GM23338 (cell line): ENCODE results near the gene EPS8. TPM values are rescaled to one million over a fixed set of nuclear protein-coding genes. Genes with fewer than 3 reads are reported as not detected.

Source experiments
- ATAC-seq: fragments of 200-7000 bp; cut with Tn5 transposase; 3 replicates; pipeline ENCODE4 v1.9.1; 2020
- DNase-seq: peaks from one replicate; pipeline ENCODE4 v3.0.0-alpha.2; 2015; ENCODE audit warnings: low spot score
- H2AFZ ChIP-seq: fragments of 200-600 bp; sonication (generic); 2 replicates; pipeline ENCODE4 v1.8.0; 2016; ENCODE audit warnings: antibody characterized with exemption, mild to moderate bottlenecking, moderate library complexity
- H3F3A ChIP-seq: fragments of 200-600 bp; sonication (generic); replicated peaks from 2 replicates; pipeline ENCODE4 v1.8.0; 2017; ENCODE audit warnings: antibody characterized with exemption, mixed run types, low read depth
- H3K27ac ChIP-seq: fragments of 200-600 bp; sonication (generic); 2 replicates; pipeline ENCODE4 v1.6.1; 2016; ENCODE audit warnings: low read depth
- H3K27me3 ChIP-seq: fragments of 200-600 bp; sonication (generic); 2 replicates; pipeline ENCODE4 v1.8.0; 2016; ENCODE audit warnings: mild to moderate bottlenecking, mixed run types, moderate library complexity; ENCODE audit not compliant: insufficient read depth
- H3K36me3 ChIP-seq: fragments of 200-600 bp; sonication (generic); 2 replicates; pipeline ENCODE4 v1.8.0; 2016; ENCODE audit warnings: mild to moderate bottlenecking; ENCODE audit not compliant: insufficient read depth
- H3K4me1 ChIP-seq: fragments of 200-600 bp; sonication (generic); 2 replicates; pipeline ENCODE4 v1.8.0; 2016; ENCODE audit warnings: mild to moderate bottlenecking, moderate library complexity; ENCODE audit not compliant: insufficient read depth
- H3K4me2 ChIP-seq: fragments of 200-600 bp; sonication (generic); 2 replicates; pipeline ENCODE4 v1.7.1; 2017; ENCODE audit warnings: mixed run types
- H3K4me3 ChIP-seq: fragments of 200-600 bp; sonication (generic); 2 replicates; pipeline ENCODE4 v1.6.1; 2016; ENCODE audit warnings: mixed run types
- H3K79me2 ChIP-seq: fragments of 200-600 bp; sonication (generic); replicated peaks from 2 replicates; pipeline ENCODE4 v1.8.0; 2017; ENCODE audit warnings: mild to moderate bottlenecking; ENCODE audit not compliant: insufficient read depth
- H3K9me2 ChIP-seq: fragments of 200-600 bp; sonication (generic); 2 replicates; pipeline ENCODE4 v1.8.0; 2017; ENCODE audit not compliant: insufficient read depth
- H4K20me1 ChIP-seq: fragments of 200-600 bp; sonication (generic); replicated peaks from 2 replicates; pipeline ENCODE4 v1.8.0; 2017; ENCODE audit warnings: mild to moderate bottlenecking; ENCODE audit not compliant: insufficient read depth
- H3K27ac Mint-ChIP-seq: 2 replicates; pipeline ENCODE4 v1.8.0; 2020; ENCODE audit warnings: inconsistent platforms, mild to moderate bottlenecking, moderate library complexity, mixed read lengths
- H3K27me3 Mint-ChIP-seq: 3 replicates; pipeline ENCODE4 v1.8.0; 2022; ENCODE audit warnings: low read depth, mild to moderate bottlenecking, moderate library complexity, mixed read lengths, inconsistent platforms; ENCODE audit not compliant: insufficient read depth, poor library complexity
- H3K36me3 Mint-ChIP-seq: 3 replicates; pipeline ENCODE4 v1.8.0; 2021; ENCODE audit warnings: low read depth, mild to moderate bottlenecking, inconsistent platforms, moderate library complexity, mixed read lengths
- H3K4me1 Mint-ChIP-seq: 3 replicates; pipeline ENCODE4 v1.8.0; 2020; ENCODE audit warnings: mild to moderate bottlenecking, inconsistent platforms, mixed read lengths
- H3K4me3 Mint-ChIP-seq: 3 replicates; pipeline ENCODE4 v1.8.0; 2021; ENCODE audit warnings: moderate library complexity, mild to moderate bottlenecking, inconsistent platforms, mixed read lengths
- H3K9me3 Mint-ChIP-seq: 3 replicates; pipeline ENCODE4 v1.8.0; 2020; ENCODE audit warnings: moderate library complexity, mild to moderate bottlenecking, inconsistent platforms, mixed read lengths
- EZH2 ChIP-seq: fragments of 200-600 bp; sonication (generic); IDR thresholded peaks from one replicate; pipeline ENCODE4 v1.8.0; 2017; ENCODE audit warnings: antibody characterized with exemption, mild to moderate bottlenecking, low read depth; ENCODE audit not compliant: unreplicated experiment
- EZH2phosphoT487 ChIP-seq: fragments of 200-600 bp; sonication (generic); IDR thresholded peaks from one replicate; pipeline ENCODE4 v1.8.1; 2018; ENCODE audit warnings: antibody characterized with exemption; ENCODE audit not compliant: unreplicated experiment
- JUNB ChIP-seq: IDR thresholded peaks from one replicate; pipeline ENCODE4 v1.6.1; 2016; ENCODE audit warnings: antibody characterized with exemption; ENCODE audit not compliant: unreplicated experiment
- NANOG ChIP-seq: IDR thresholded peaks from 2 replicates; pipeline ENCODE4 v1.6.1; 2016; ENCODE audit warnings: antibody characterized with exemption, borderline replicate concordance
- POLR2AphosphoS5 ChIP-seq: IDR thresholded peaks from 2 replicates; pipeline ENCODE4 v1.6.1; 2016; ENCODE audit warnings: antibody characterized with exemption, low read depth
- STAT1 ChIP-seq: IDR thresholded peaks from one replicate; pipeline ENCODE4 v1.6.1; 2016; ENCODE audit warnings: antibody characterized with exemption; ENCODE audit not compliant: unreplicated experiment
- ZNF114 ChIP-seq: fragments of 250-450 bp; sonication (Bioruptor Pico); IDR thresholded peaks from 2 replicates; pipeline ENCODE4 v1.5.0; 2020; ENCODE audit warnings: mild to moderate bottlenecking, moderate library complexity
- ZNF331 ChIP-seq: fragments of 250-450 bp; sonication (Bioruptor Pico); IDR thresholded peaks from 2 replicates; pipeline ENCODE4 v1.5.0; 2020; ENCODE audit warnings: low read depth, mild to moderate bottlenecking, moderate library complexity
- polyA plus RNA-seq: library from polyadenylated mRNA; unstranded; fragments of >200 nt; fragmentation: Nextera tagmentation; extraction: Ambion mirVana; gene quantifications from 2 replicates; pipeline ENCODE4 v1.2.1, GENCODE V29; 2016
- total RNA-seq: library from RNA; depleted of rRNA; stranded (reverse); fragments of >200 nt; shearing (Covaris generic); gene quantifications from 2 replicates; pipeline ENCODE4 v1.2.3, GENCODE V29; 2014
- TF ChIP-seq, protein P1 (sequence below): IDR thresholded peaks from one replicate; pipeline ENCODE4 v1.6.1; 2018; ENCODE audit warnings: antibody characterized with exemption; ENCODE audit not compliant: unreplicated experiment
- TF ChIP-seq, protein P2 (sequence below): fragments of 250-450 bp; sonication (Bioruptor Pico); IDR thresholded peaks from 2 replicates; pipeline ENCODE4 v1.5.0; 2020; ENCODE audit warnings: mild to moderate bottlenecking, moderate library complexity
- TF ChIP-seq, protein P3 (sequence below), 2 experiments: fragments of 200-600 bp in 1 of 2; sonication (generic) in 1 of 2; conservative IDR thresholded peaks; 2 replicates each; pipeline versions ENCODE4 v1.5.1 to v1.6.1; 2016 to 2017; ENCODE audit warnings: antibody characterized with exemption in 2 of 2, low read depth in 2 of 2, mild to moderate bottlenecking in 2 of 2, moderate library complexity in 1 of 2

The EPS8 gene
- total and polyA plus RNA-seq, 2 experiments from 2014 or later = 3.5 to 5.4 TPM

DNA sequence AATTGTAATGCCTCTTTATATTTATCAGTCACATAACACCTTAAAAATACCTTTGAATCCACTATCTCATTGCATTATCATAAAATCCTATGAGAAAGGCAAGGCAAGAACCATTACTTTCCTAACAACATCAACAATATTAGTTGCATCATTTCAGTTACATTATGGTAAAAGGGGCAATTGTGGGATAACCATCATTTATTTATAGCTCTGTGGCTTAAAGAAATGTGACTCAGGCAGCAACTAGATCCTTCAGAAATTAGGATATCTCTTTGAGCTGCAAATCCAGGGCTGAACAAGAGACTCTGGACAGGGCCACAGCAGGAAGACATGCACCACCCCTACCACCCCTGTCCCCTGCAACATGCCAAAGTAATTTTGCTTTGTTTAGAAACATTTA lies 36.4 kb downstream of the EPS8 start:
- Histone ChIP-seq H2AFZ (no peak overlapping the region), H4K20me1 (no peaks in the 10 kb centered on the region), H3K4me1 (peaks cover 4% of the 10 kb centered on the region; the same call in 1 of the 2 replicates), H3K36me3 (no peaks in the 10 kb centered on the region), H3K4me3 (no peak overlapping the region), H3F3A (no peaks in the 10 kb centered on the region), H3K9me2 (no peaks in the 10 kb centered on the region), H3K27me3 (no peaks in the 10 kb centered on the region), H3K27ac (no peak overlapping the region), H3K79me2 (no peaks in the 10 kb centered on the region), H3K4me2 (no peak overlapping the region)
- H3K4me1 Mint-ChIP-seq = peaks cover 11% of the 10 kb centered on the region; the same call in 2 of the 3 replicates
- DNase-seq = no peak
- no peak overlapping the region for H3K27ac Mint-ChIP-seq
- H3K36me3 Mint-ChIP-seq = no peaks in the 10 kb centered on the region
- no peak overlapping the region for H3K4me3 Mint-ChIP-seq
- no peaks in the 10 kb centered on the region for H3K27me3 Mint-ChIP-seq
- no peak for ATAC-seq
- no peaks in the 10 kb centered on the region for H3K9me3 Mint-ChIP-seq
- no peak for TF ChIP-seq STAT1
- TF ChIP-seq JUNB = no peak
- TF ChIP-seq EZH2phosphoT487 = no peak

DNA sequence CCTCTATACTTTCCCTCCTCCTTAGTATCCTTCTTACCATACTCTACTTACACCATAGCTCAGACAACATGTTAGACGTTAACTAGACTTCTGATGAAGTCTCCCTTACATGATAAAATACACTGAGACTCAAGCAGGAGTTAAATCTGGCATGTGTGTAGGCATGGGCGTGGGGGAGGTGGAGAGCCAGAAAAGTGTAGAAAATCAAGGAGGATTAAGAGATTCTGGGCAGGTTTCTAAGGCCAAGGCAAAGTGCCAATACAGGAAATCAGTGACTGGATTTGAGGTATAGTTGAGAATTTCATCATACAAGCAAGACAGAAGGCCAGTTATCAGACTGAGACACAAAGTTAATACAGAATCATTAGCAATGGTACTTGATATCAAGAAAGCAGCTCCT lies 37.4 kb downstream of the EPS8 start:
- DNase-seq (no peak), ATAC-seq (no peak)
- H3K79me2 ChIP-seq = no peaks in the 10 kb centered on the region
- H3K27ac ChIP-seq = no peak overlapping the region
- no peak overlapping the region for H2AFZ ChIP-seq
- no peaks in the 10 kb centered on the region for H3F3A ChIP-seq
- H3K36me3 ChIP-seq = no peaks in the 10 kb centered on the region
- no peak overlapping the region for H3K4me3 Mint-ChIP-seq
- H3K36me3 Mint-ChIP-seq = no peaks in the 10 kb centered on the region
- H4K20me1 ChIP-seq = no peaks in the 10 kb centered on the region
- H3K4me1 ChIP-seq = peaks cover 4% of the 10 kb centered on the region; the same call in 1 of the 2 replicates
- no peaks in the 10 kb centered on the region for H3K27me3 ChIP-seq
- H3K9me2 ChIP-seq = no peaks in the 10 kb centered on the region
- no peaks in the 10 kb centered on the region for H3K9me3 Mint-ChIP-seq
- H3K27ac Mint-ChIP-seq = no peak overlapping the region
- H3K4me2 ChIP-seq = no peak overlapping the region
- no peaks in the 10 kb centered on the region for H3K27me3 Mint-ChIP-seq
- H3K4me3 ChIP-seq = no peak overlapping the region
- peaks cover 7% of the 10 kb centered on the region; the same call in 2 of the 3 replicates for H3K4me1 Mint-ChIP-seq
- TF ChIP-seq, protein P1, sequence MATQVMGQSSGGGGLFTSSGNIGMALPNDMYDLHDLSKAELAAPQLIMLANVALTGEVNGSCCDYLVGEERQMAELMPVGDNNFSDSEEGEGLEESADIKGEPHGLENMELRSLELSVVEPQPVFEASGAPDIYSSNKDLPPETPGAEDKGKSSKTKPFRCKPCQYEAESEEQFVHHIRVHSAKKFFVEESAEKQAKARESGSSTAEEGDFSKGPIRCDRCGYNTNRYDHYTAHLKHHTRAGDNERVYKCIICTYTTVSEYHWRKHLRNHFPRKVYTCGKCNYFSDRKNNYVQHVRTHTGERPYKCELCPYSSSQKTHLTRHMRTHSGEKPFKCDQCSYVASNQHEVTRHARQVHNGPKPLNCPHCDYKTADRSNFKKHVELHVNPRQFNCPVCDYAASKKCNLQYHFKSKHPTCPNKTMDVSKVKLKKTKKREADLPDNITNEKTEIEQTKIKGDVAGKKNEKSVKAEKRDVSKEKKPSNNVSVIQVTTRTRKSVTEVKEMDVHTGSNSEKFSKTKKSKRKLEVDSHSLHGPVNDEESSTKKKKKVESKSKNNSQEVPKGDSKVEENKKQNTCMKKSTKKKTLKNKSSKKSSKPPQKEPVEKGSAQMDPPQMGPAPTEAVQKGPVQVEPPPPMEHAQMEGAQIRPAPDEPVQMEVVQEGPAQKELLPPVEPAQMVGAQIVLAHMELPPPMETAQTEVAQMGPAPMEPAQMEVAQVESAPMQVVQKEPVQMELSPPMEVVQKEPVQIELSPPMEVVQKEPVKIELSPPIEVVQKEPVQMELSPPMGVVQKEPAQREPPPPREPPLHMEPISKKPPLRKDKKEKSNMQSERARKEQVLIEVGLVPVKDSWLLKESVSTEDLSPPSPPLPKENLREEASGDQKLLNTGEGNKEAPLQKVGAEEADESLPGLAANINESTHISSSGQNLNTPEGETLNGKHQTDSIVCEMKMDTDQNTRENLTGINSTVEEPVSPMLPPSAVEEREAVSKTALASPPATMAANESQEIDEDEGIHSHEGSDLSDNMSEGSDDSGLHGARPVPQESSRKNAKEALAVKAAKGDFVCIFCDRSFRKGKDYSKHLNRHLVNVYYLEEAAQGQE = no peak
- TF ChIP-seq ZNF331 (CRISPR knock-in tag) (no peak), JUNB (no peak), STAT1 (no peak), NANOG (no peak), POLR2AphosphoS5 (no peak), EZH2 (no peak), ZNF114 (CRISPR knock-in tag) (no peak), EZH2phosphoT487 (no peak)
- TF ChIP-seq, protein P2, sequence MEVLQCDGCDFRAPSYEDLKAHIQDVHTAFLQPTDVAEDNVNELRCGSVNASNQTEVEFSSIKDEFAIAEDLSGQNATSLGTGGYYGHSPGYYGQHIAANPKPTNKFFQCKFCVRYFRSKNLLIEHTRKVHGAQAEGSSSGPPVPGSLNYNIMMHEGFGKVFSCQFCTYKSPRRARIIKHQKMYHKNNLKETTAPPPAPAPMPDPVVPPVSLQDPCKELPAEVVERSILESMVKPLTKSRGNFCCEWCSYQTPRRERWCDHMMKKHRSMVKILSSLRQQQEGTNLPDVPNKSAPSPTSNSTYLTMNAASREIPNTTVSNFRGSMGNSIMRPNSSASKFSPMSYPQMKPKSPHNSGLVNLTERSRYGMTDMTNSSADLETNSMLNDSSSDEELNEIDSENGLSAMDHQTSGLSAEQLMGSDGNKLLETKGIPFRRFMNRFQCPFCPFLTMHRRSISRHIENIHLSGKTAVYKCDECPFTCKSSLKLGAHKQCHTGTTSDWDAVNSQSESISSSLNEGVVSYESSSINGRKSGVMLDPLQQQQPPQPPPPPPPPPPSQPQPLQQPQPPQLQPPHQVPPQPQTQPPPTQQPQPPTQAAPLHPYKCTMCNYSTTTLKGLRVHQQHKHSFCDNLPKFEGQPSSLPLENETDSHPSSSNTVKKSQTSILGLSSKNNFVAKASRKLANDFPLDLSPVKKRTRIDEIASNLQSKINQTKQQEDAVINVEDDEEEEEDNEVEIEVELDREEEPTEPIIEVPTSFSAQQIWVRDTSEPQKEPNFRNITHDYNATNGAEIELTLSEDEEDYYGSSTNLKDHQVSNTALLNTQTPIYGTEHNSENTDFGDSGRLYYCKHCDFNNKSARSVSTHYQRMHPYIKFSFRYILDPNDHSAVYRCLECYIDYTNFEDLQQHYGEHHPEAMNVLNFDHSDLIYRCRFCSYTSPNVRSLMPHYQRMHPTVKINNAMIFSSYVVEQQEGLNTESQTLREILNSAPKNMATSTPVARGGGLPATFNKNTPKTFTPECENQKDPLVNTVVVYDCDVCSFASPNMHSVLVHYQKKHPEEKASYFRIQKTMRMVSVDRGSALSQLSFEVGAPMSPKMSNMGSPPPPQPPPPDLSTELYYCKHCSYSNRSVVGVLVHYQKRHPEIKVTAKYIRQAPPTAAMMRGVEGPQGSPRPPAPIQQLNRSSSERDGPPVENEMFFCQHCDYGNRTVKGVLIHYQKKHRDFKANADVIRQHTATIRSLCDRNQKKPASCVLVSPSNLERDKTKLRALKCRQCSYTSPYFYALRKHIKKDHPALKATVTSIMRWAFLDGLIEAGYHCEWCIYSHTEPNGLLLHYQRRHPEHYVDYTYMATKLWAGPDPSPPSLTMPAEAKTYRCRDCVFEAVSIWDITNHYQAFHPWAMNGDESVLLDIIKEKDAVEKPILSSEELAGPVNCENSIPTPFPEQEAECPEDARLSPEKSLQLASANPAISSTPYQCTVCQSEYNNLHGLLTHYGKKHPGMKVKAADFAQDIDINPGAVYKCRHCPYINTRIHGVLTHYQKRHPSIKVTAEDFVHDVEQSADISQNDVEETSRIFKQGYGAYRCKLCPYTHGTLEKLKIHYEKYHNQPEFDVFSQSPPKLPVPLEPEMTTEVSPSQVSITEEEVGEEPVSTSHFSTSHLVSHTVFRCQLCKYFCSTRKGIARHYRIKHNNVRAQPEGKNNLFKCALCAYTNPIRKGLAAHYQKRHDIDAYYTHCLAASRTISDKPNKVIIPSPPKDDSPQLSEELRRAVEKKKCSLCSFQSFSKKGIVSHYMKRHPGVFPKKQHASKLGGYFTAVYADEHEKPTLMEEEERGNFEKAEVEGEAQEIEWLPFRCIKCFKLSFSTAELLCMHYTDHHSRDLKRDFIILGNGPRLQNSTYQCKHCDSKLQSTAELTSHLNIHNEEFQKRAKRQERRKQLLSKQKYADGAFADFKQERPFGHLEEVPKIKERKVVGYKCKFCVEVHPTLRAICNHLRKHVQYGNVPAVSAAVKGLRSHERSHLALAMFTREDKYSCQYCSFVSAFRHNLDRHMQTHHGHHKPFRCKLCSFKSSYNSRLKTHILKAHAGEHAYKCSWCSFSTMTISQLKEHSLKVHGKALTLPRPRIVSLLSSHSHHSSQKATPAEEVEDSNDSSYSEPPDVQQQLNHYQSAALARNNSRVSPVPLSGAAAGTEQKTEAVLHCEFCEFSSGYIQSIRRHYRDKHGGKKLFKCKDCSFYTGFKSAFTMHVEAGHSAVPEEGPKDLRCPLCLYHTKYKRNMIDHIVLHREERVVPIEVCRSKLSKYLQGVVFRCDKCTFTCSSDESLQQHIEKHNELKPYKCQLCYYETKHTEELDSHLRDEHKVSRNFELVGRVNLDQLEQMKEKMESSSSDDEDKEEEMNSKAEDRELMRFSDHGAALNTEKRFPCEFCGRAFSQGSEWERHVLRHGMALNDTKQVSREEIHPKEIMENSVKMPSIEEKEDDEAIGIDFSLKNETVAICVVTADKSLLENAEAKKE (CRISPR knock-in tag) = no peak
- TF ChIP-seq, protein P3, sequence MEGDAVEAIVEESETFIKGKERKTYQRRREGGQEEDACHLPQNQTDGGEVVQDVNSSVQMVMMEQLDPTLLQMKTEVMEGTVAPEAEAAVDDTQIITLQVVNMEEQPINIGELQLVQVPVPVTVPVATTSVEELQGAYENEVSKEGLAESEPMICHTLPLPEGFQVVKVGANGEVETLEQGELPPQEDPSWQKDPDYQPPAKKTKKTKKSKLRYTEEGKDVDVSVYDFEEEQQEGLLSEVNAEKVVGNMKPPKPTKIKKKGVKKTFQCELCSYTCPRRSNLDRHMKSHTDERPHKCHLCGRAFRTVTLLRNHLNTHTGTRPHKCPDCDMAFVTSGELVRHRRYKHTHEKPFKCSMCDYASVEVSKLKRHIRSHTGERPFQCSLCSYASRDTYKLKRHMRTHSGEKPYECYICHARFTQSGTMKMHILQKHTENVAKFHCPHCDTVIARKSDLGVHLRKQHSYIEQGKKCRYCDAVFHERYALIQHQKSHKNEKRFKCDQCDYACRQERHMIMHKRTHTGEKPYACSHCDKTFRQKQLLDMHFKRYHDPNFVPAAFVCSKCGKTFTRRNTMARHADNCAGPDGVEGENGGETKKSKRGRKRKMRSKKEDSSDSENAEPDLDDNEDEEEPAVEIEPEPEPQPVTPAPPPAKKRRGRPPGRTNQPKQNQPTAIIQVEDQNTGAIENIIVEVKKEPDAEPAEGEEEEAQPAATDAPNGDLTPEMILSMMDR (conservative IDR thresholded peaks at IDR 0.05; ENCODE audit: low read depth in 2 of 2) = no peak
